ENCODE measurements around the gene RMRP. TPM values are rescaled to one million over a fixed set of nuclear protein-coding genes. Genes with fewer than 3 reads are reported as not detected.

RMRP gene
- total RNA-seq, 4 donors from 2014 or later: 1,246 to 15,173 (median 11,383) TPM

DNA sequence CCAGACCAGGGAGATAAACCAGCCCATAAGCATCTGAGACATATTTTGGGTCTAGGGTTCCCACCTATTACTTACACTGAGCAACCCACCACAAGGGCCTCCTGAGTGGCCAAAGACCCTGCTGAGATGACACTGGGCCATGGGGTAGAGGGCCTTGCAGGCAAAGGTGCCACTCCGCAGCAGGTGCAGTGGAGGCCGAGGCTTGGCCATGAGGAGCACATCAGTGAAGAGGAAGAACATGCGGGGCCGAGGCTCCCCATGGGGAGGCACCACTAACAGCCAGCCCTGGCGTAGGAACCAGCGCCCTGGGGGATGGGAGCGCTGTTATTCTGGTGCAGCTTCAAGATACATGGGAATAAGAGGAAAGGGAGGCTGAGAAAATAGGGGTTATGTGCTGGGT is 4.6 kb upstream of the RMRP start:
- no peaks in the 10 kb centered on the region for H3K9me3 ChIP-seq
- H3K36me3 ChIP-seq: peaks cover 4% of the 10 kb centered on the region
- H3K4me1 ChIP-seq: peaks cover 49% of the 10 kb centered on the region
- H3K27me3 ChIP-seq: no peaks in the 10 kb centered on the region
- TF ChIP-seq POLR2AphosphoS5 (IDR thresholded peaks at IDR 0.05) (no peak), EP300 (IDR thresholded peaks at IDR 0.05) (no peak), POLR2A (IDR thresholded peaks at IDR 0.05) (no peak)
- TF ChIP-seq, protein P1, sequence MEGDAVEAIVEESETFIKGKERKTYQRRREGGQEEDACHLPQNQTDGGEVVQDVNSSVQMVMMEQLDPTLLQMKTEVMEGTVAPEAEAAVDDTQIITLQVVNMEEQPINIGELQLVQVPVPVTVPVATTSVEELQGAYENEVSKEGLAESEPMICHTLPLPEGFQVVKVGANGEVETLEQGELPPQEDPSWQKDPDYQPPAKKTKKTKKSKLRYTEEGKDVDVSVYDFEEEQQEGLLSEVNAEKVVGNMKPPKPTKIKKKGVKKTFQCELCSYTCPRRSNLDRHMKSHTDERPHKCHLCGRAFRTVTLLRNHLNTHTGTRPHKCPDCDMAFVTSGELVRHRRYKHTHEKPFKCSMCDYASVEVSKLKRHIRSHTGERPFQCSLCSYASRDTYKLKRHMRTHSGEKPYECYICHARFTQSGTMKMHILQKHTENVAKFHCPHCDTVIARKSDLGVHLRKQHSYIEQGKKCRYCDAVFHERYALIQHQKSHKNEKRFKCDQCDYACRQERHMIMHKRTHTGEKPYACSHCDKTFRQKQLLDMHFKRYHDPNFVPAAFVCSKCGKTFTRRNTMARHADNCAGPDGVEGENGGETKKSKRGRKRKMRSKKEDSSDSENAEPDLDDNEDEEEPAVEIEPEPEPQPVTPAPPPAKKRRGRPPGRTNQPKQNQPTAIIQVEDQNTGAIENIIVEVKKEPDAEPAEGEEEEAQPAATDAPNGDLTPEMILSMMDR (IDR thresholded peaks at IDR 0.05): no peak
- 86% methylated on average over 7 of the region's 7 CpGs for WGBS
- H3K27ac ChIP-seq: peak overlapping the region; percentile 98
- no peak overlapping the region for H3K4me3 ChIP-seq
- no peak for DNase-seq (ENCODE audit: low spot score in 2 of 2)

- TF ChIP-seq POLR2A (IDR thresholded peaks at IDR 0.05) (no peak), EP300 (IDR thresholded peaks at IDR 0.05) (no peak)
- H3K27me3 ChIP-seq: no peaks in the 10 kb centered on the region
- peaks cover 55% of the 10 kb centered on the region for H3K4me1 ChIP-seq
- 67% methylated on average over 3 of the region's 3 CpGs for WGBS
- no peaks in the 10 kb centered on the region for H3K9me3 ChIP-seq
- peaks cover 4% of the 10 kb centered on the region for H3K36me3 ChIP-seq
- no peak overlapping the region for H3K4me3 ChIP-seq
- peak overlapping the region; percentile 98 for H3K27ac ChIP-seq
- no peak for DNase-seq (ENCODE audit: low spot score in 2 of 2)
Measured at GRCh38 chr9:35661756-35662350, 4.0 kb upstream of the RMRP start.

DNA sequence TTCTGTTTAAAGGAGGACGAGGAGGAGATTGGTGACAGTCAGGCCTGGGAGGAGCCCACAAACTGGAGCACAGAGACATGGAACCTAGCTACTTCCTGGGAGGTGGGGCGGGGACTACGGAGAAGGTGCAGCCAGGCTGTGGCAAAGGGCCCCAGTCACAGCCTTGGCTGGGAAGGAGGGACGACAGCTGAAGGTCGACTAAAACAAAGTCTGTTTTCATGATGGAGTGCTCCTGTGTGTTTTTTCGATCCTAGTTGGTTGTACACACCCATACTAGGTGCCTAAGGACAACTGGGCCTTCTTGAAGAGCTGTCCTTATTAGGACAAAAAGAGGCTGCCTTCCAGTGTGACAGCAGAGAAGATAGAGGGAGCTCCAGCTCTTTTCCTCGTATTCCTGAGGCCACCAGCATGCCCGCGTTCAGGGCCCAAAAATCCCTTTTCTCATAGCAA is 3.2 kb upstream of the RMRP start:
- Histone ChIP-seq H3K4me1 (peaks cover 57% of the 10 kb centered on the region), H3K9me3 (no peaks in the 10 kb centered on the region), H3K4me3 (no peak overlapping the region), H3K27ac (peak overlapping the region; percentile 98), H3K36me3 (peaks cover 4% of the 10 kb centered on the region), H3K27me3 (no peaks in the 10 kb centered on the region)
- no peak for TF ChIP-seq POLR2A (IDR thresholded peaks at IDR 0.05)
- TF ChIP-seq, protein P1 (IDR thresholded peaks at IDR 0.05): peak in 1 of 2 donors; percentile 39
- WGBS: 43% methylated on average over 9 of the region's 9 CpGs
- DNase-seq (ENCODE audit: low spot score in 2 of 2): no peak

DNA sequence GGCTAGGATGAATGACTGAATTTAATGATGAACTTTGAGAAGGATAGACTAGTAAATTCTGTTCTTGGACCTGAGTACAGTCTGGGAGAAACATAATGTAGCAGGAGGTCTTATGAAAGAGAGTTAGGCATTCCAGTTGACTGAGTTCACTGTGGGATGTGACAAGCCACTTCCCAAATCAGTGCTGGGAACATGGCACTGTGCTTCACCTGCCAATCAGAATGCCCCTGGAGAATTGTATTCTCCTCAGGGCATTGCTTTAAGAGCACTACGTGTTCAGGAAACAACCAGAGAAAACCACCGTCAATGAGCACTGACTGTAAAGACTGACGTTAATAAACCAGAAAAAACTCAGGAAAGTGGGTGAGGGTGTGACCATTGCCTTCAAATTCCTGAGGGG is 1.5 kb upstream of the RMRP start:
- Histone ChIP-seq H3K4me3 (peak overlapping the region; percentile 83), H3K4me1 (peaks cover 43% of the 10 kb centered on the region), H3K27ac (peak overlapping the region; percentile 98), H3K9me3 (no peaks in the 10 kb centered on the region), H3K27me3 (no peaks in the 10 kb centered on the region), H3K36me3 (peaks cover 4% of the 10 kb centered on the region)
- WGBS: 46% methylated on average over 3 of the region's 3 CpGs
- TF ChIP-seq POLR2AphosphoS5 (IDR thresholded peaks at IDR 0.05) (peak in 1 of 3 donors; percentile 17), POLR2A (IDR thresholded peaks at IDR 0.05) (no peak), EP300 (IDR thresholded peaks at IDR 0.05) (peak; percentile 75)
- TF ChIP-seq, protein P1 (IDR thresholded peaks at IDR 0.05): no peak
- DNase-seq (ENCODE audit: low spot score in 2 of 2): no peak

GRCh38 chr9:35658968-35659220 is 1.1 kb upstream of the RMRP start:
- Histone ChIP-seq H3K9me3 (no peaks in the 10 kb centered on the region), H3K27me3 (no peaks in the 10 kb centered on the region), H3K4me1 (peaks cover 43% of the 10 kb centered on the region), H3K36me3 (peaks cover 4% of the 10 kb centered on the region), H3K4me3 (peak overlapping the region; percentile 83), H3K27ac (peak overlapping the region; percentile 98)
- TF ChIP-seq POLR2A (IDR thresholded peaks at IDR 0.05): no peak
- TF ChIP-seq, protein P1 (IDR thresholded peaks at IDR 0.05): no peak
- TF ChIP-seq EP300 (IDR thresholded peaks at IDR 0.05): no peak
- no peak for TF ChIP-seq POLR2AphosphoS5 (IDR thresholded peaks at IDR 0.05)
- 0% methylated on average over 2 of the region's 2 CpGs for WGBS
- no peak for DNase-seq (ENCODE audit: low spot score in 2 of 2)

All from suprapubic skin (tissue), 4 donors.